ENCODE results near the gene TCEA3. TPM values are rescaled to one million over a fixed set of nuclear protein-coding genes. Genes with fewer than 3 reads are reported as not detected.

Gene TCEA3
- total RNA-seq, 1 experiment from 2014 or later, result 1.5 TPM

- POLR2A ChIA-PET, result no interaction called here
- CTCF ChIA-PET, result interaction anchor here (1.0 kb wide), 1 partner anchor 60 kb away, joined by 4 read pairs; no protein-coding TSS in a partner anchor
Observed at GRCh38 chr1:23436520-23437354, 12.2 kb upstream of the TCEA3 start.

GRCh38 chr1:23434260-23434775 lies 9.8 kb upstream of the TCEA3 start:
- H3K4me3 Mint-ChIP-seq (ENCODE audit: unreplicated experiment), result no peak overlapping the region
- no peak for TF ChIP-seq CTCF (IDR thresholded peaks at IDR 0.05; ENCODE audit: unreplicated experiment)
- peaks cover 44% of the 10 kb centered on the region for H3K36me3 Mint-ChIP-seq (ENCODE audit: insufficient read depth, unreplicated experiment)
- intact Hi-C loops (cut with micrococcal nuclease), result no loop called here
- POLR2A ChIA-PET, result interaction anchor here (1.1 kb wide), 1 partner anchor 13 kb away, joined by 3 read pairs; no protein-coding TSS in a partner anchor
- no peaks in the 10 kb centered on the region for H3K9me3 Mint-ChIP-seq (ENCODE audit: unreplicated experiment)
- no peaks in the 10 kb centered on the region for H3K27me3 Mint-ChIP-seq (ENCODE audit: insufficient read depth, unreplicated experiment)
- BruUV-seq (replicated peaks), result no TSS peak
- H3K4me1 Mint-ChIP-seq (ENCODE audit: insufficient read depth, unreplicated experiment), result no peaks in the 10 kb centered on the region
- CTCF ChIA-PET, result interaction anchor here (1.0 to 1.1 kb wide), 2 partner anchors 14 to 25 kb away, joined by 3 to 5 read pairs; no protein-coding TSS in a partner anchor
- H3K27ac Mint-ChIP-seq (ENCODE audit: low read depth, unreplicated experiment), result peak overlapping the region; percentile 72
- no peak for DNase-seq (ENCODE audit: unreplicated experiment)

More at GRCh38 chr1:23436520-23437354, 12.2 kb upstream of the TCEA3 start:
- Mint-ChIP-seq H3K27me3 (ENCODE audit: insufficient read depth, unreplicated experiment) (no peaks in the 10 kb centered on the region), H3K9me3 (ENCODE audit: unreplicated experiment) (no peaks in the 10 kb centered on the region), H3K27ac (ENCODE audit: low read depth, unreplicated experiment) (no peak overlapping the region), H3K4me1 (ENCODE audit: insufficient read depth, unreplicated experiment) (no peaks in the 10 kb centered on the region), H3K4me3 (ENCODE audit: unreplicated experiment) (no peak overlapping the region), H3K36me3 (ENCODE audit: insufficient read depth, unreplicated experiment) (peaks cover 42% of the 10 kb centered on the region)
- intact Hi-C loops (cut with micrococcal nuclease), result no loop called here
- BruUV-seq (replicated peaks), result no TSS peak
- no peak for DNase-seq (ENCODE audit: unreplicated experiment)
- TF ChIP-seq CTCF (IDR thresholded peaks at IDR 0.05; ENCODE audit: unreplicated experiment), result no peak

- no peaks in the 10 kb centered on the region for H3K27me3 Mint-ChIP-seq (ENCODE audit: insufficient read depth, unreplicated experiment)
- CTCF ChIA-PET, result interaction anchor here (1.0 kb wide), 1 partner anchor 13 kb away, joined by 5 read pairs; no protein-coding TSS in a partner anchor
- no peak overlapping the region for H3K27ac Mint-ChIP-seq (ENCODE audit: low read depth, unreplicated experiment)
- no TSS peak for BruUV-seq (replicated peaks)
- H3K4me1 Mint-ChIP-seq (ENCODE audit: insufficient read depth, unreplicated experiment), result no peaks in the 10 kb centered on the region
- no peak for DNase-seq (ENCODE audit: unreplicated experiment)
- intact Hi-C loops (cut with micrococcal nuclease), result no loop called here
- TF ChIP-seq CTCF (IDR thresholded peaks at IDR 0.05; ENCODE audit: unreplicated experiment), result no peak
- POLR2A ChIA-PET, result interaction anchor here (1.0 to 1.1 kb wide), 2 partner anchors 11 to 12 kb away, joined by 3 read pairs; no protein-coding TSS in a partner anchor
- H3K36me3 Mint-ChIP-seq (ENCODE audit: insufficient read depth, unreplicated experiment), result peaks cover 48% of the 10 kb centered on the region
- no peaks in the 10 kb centered on the region for H3K9me3 Mint-ChIP-seq (ENCODE audit: unreplicated experiment)
- H3K4me3 Mint-ChIP-seq (ENCODE audit: unreplicated experiment), result no peak overlapping the region
Observed at GRCh38 chr1:23433122-23433521, 8.6 kb upstream of the TCEA3 start.

GRCh38 chr1:23431431-23431830 lies 6.9 kb upstream of the TCEA3 start:
- no peak for TF ChIP-seq CTCF (IDR thresholded peaks at IDR 0.05; ENCODE audit: unreplicated experiment)
- ChIA-PET POLR2A (no interaction called here), CTCF (no interaction called here)

More at GRCh38 chr1:23431431-23431830, 6.9 kb upstream of the TCEA3 start:
- intact Hi-C loops (cut with micrococcal nuclease), result no loop called here
- no peak for DNase-seq (ENCODE audit: unreplicated experiment)
- Mint-ChIP-seq H3K27me3 (ENCODE audit: insufficient read depth, unreplicated experiment) (no peaks in the 10 kb centered on the region), H3K4me3 (ENCODE audit: unreplicated experiment) (no peak overlapping the region), H3K36me3 (ENCODE audit: insufficient read depth, unreplicated experiment) (peaks cover 55% of the 10 kb centered on the region), H3K4me1 (ENCODE audit: insufficient read depth, unreplicated experiment) (no peaks in the 10 kb centered on the region), H3K27ac (ENCODE audit: low read depth, unreplicated experiment) (no peak overlapping the region), H3K9me3 (ENCODE audit: unreplicated experiment) (no peaks in the 10 kb centered on the region)
- BruUV-seq (replicated peaks), result no TSS peak
